Coronary artery (tissue), 2 donors: ENCODE measurements around the gene NPR3.

Experiments
- DNase-seq: peaks from one replicate; pipeline ENCODE4 v3.0.0-alpha.2; 2017; ENCODE audit warnings: low spot score
- H3K27ac ChIP-seq, 2 donors: fragments of 200-600 bp; sonication (generic); one replicate each; pipeline ENCODE4 v1.5.1; 2016 to 2019
- H3K4me3 ChIP-seq: fragments of 200-600 bp; sonication (generic); 2 replicates; pipeline ENCODE4 v1.5.1; 2016; ENCODE audit warnings: mild to moderate bottlenecking, moderate library complexity
- TF ChIP-seq, protein P1 (sequence below): fragments of 200-600 bp; sonication (generic); IDR thresholded peaks from one replicate; pipeline ENCODE4 v1.5.1; 2019; ENCODE audit warnings: antibody characterized with exemption

NPR3 gene

DNA sequence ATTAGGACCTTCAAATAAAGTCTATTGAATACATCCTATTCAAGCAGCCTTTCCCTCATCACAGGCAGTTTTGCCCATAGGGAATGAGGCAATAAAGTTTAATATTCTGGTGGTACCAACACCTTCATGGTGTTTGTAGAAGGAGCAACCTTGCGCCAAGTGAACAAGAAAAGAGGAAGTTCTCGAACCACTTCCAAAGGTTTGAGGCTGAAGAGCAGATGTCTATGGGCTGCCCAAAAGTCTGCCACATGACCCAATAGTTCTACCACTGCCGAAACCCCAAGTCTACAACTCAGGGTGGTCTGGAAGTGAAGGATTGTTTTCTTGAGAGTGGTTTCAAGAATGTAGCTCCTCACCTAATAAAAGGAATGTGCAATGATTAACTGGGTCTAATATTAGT lies 123.1 kb downstream of the NPR3 start:
- TF ChIP-seq, protein P1, sequence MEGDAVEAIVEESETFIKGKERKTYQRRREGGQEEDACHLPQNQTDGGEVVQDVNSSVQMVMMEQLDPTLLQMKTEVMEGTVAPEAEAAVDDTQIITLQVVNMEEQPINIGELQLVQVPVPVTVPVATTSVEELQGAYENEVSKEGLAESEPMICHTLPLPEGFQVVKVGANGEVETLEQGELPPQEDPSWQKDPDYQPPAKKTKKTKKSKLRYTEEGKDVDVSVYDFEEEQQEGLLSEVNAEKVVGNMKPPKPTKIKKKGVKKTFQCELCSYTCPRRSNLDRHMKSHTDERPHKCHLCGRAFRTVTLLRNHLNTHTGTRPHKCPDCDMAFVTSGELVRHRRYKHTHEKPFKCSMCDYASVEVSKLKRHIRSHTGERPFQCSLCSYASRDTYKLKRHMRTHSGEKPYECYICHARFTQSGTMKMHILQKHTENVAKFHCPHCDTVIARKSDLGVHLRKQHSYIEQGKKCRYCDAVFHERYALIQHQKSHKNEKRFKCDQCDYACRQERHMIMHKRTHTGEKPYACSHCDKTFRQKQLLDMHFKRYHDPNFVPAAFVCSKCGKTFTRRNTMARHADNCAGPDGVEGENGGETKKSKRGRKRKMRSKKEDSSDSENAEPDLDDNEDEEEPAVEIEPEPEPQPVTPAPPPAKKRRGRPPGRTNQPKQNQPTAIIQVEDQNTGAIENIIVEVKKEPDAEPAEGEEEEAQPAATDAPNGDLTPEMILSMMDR, result no peak
- no peak for DNase-seq
- Histone ChIP-seq H3K4me3 (no peak overlapping the region), H3K27ac (no peak overlapping the region)

DNA sequence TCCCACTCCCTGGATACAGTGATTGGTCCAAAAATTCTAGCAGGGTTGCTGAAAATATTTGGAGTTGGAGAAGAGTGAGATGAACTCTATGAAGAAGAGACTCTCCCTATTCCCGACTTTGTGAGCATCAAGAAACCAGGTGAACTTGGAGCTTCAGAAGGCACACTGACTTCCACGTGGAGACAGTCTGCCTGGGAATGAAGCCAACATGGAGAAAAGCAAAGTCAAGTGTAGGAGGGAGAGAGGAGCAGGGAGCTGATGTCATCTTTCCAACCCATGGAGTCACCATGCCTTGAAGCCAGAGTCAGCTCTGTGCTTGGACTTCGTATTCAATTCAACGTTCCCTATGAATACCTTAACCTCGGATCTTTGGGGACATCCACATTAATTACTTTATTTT lies 125.1 kb downstream of the NPR3 start:
- no peak for DNase-seq
- Histone ChIP-seq H3K27ac (no peak overlapping the region), H3K4me3 (no peak overlapping the region)
- TF ChIP-seq, protein P1, result no peak

DNA sequence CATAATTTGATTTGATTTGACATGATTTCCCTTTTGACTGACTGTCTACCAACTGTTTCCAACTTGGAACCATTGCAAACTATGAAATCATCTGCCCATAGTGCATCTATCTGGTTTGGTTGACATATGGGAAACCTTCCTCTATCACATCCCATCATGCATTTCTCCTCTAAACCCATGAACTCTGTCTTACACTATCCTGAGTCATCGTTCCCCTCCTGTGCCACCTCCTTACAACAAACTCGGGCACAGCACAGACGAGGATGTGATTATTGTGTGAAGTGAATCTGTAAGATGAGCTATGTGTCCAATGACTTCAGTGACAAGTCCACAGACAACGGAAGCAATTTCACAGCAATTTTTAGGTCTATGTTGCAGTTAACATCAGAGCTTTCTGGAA lies 126.1 kb downstream of the NPR3 start:
- Histone ChIP-seq H3K4me3 (no peak overlapping the region), H3K27ac (no peak overlapping the region)
- DNase-seq, result no peak
- TF ChIP-seq, protein P1, result no peak

DNA sequence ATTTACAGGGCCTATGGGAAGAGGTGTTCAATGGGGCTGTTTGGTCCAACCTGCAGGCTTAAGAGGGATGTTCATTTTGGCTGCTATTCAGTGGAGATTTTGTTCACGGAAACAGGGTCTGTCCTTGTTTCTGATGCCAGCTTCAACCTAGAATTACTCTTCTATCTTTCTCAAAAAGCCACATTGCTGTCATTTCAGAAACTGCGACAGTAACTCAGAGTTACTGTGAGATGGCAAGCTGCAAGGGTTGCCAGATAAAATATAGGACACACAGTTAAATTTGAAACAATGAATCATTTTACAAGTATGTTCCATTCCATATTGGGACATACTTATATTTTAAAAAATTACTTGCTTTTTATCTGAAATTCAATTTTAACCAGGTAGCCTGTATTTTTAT lies 128.0 kb downstream of the NPR3 start:
- TF ChIP-seq, protein P1, result no peak
- DNase-seq, result no peak
- H3K4me3 ChIP-seq, result no peak overlapping the region
- H3K27ac ChIP-seq, result peak overlapping the region; percentile 59 to 76

DNA sequence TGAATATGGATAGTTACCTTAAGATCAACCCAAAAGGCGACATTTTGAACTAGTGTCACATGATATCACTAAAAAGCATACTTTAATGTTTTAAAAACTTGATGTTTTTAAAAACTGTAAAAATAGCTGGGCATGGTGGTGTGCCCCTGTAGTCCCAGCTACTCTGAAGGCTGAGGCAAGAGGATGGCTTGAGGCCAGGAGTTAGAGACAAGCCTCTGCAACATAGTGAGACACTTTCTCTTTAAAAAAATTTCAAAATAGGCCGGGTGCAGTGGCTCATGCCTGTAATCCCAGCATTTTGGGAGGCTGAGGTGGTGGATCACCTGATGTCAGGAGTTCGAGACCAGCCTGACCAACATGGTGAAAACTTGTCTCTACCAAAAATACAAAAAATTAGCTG lies 129.5 kb downstream of the NPR3 start:
- TF ChIP-seq, protein P1, result no peak
- no peak for DNase-seq
- no peak overlapping the region for H3K4me3 ChIP-seq
- H3K27ac ChIP-seq, result peak overlapping the region; percentile 21 to 61
